ENCODE data around the gene NSA2.

The NSA2 gene

GRCh38 chr5:74822288-74822687, 55.2 kb downstream of the NSA2 start:
- DNase-seq: no peak

DNA sequence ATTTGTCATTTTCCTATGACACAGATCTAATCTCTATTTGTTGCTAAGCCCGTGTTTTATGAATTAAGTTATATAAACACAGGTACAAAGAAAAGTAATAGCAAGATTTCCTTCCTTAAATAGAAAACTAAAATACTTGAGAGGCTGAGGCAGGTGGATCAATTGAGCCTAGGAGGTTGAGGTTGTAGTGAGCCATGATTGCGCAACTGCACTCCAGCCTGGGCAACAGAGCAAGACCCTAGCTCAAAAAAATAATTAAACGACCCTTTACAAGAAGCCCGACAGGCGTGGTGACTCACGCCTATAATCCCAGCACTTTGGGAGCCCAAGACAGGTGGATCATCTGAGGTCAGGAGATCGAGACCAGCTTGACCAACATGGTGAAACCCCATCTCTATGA, 62.4 kb downstream of the NSA2 start:
- DNase-seq: no peak
